IMR-90 (cell line): ENCODE measurements around the gene VRK2. TPM values are rescaled to one million over a fixed set of nuclear protein-coding genes. Genes with fewer than 3 reads are reported as not detected.
"Not testable (repeated sequence)": the region's sequence is repeated elsewhere in the genome, so short reads cannot be mapped to it uniquely, and the experiment has no call there.

Experiments used
- ATAC-seq: fragments of 200-7000 bp; cut with Tn5 transposase; 2 replicates; pipeline ENCODE4 v1.9.1; 2020; ENCODE audit warnings: low read depth, mild to moderate bottlenecking, moderate library complexity
- BruUV-seq: library from RNA; stranded (reverse); fragments of 400-500 nt; replicated peaks from 2 replicates; lab custom pipeline; 2021; lab: Mats Ljungman, UMichigan
- CTCF ChIA-PET: fragments of 300-600 bp; formaldehyde crosslinking; extraction: SDS; loops from one replicate; lab custom pipeline; 2021; ENCODE audit warnings: antibody characterized with exemption; lab: Yijun Ruan, JAX
- POLR2A ChIA-PET: fragments of 300-600 bp; sonication (Branson Sonifier 250); formaldehyde crosslinking; loops from one replicate; lab custom pipeline; 2022; ENCODE audit warnings: antibody characterized with exemption; ENCODE audit not compliant: unreplicated experiment; lab: Charles Lee
- DNase-seq: peaks from one replicate; pipeline ENCODE4 v3.0.0; 2013
- H2AFZ ChIP-seq: replicated peaks from 2 replicates; pipeline ENCODE3; 2013; ENCODE audit warnings: low read length, mild to moderate bottlenecking; ENCODE audit not compliant: poor library complexity
- H2AK5ac ChIP-seq: 2 replicates; pipeline ENCODE4 v1.6.1; 2013; ENCODE audit warnings: low read depth, low read length, inconsistent platforms
- H2AK9ac ChIP-seq: replicated peaks from 2 replicates; pipeline ENCODE3; 2013; ENCODE audit warnings: mild to moderate bottlenecking, low read depth, low read length, moderate library complexity; ENCODE audit not compliant: poor library complexity
- H2BK120ac ChIP-seq: 2 replicates; pipeline ENCODE4 v1.6.1; 2013; ENCODE audit warnings: low read depth, low read length, inconsistent platforms
- H2BK15ac ChIP-seq: 3 replicates; pipeline ENCODE4 v1.6.1; 2013; ENCODE audit warnings: low read depth, low read length, inconsistent platforms
- H2BK20ac ChIP-seq: 2 replicates; pipeline ENCODE4 v1.6.1; 2013; ENCODE audit warnings: low read depth, mild to moderate bottlenecking, inconsistent platforms, low read length, moderate library complexity
- H2BK5ac ChIP-seq: 2 replicates; pipeline ENCODE4 v1.6.1; 2013; ENCODE audit warnings: mild to moderate bottlenecking, low read depth, low read length, inconsistent platforms; ENCODE audit not compliant: poor library complexity, severe bottlenecking
- H3K14ac ChIP-seq: replicated peaks from 2 replicates; pipeline ENCODE4 v1.6.1; 2013; ENCODE audit warnings: low read depth, low read length, inconsistent platforms
- H3K18ac ChIP-seq: 2 replicates; pipeline ENCODE4 v1.6.1; 2013; ENCODE audit warnings: low read depth, low read length, control low read depth
- H3K23ac ChIP-seq: 2 replicates; pipeline ENCODE4 v1.6.1; 2013; ENCODE audit warnings: low read depth, low read length, inconsistent platforms
- H3K27ac ChIP-seq: 2 replicates; pipeline ENCODE4 v1.5.1; 2013; ENCODE audit warnings: mild to moderate bottlenecking, control low read depth, low read length; ENCODE audit not compliant: insufficient read depth
- H3K27me3 ChIP-seq: 2 replicates; pipeline ENCODE4 v1.6.1; 2013; ENCODE audit warnings: low read length; ENCODE audit not compliant: control insufficient read depth, insufficient read depth
- H3K36me3 ChIP-seq: 2 replicates; pipeline ENCODE4 v1.6.1; 2013; ENCODE audit warnings: low read length, mixed read lengths; ENCODE audit not compliant: control insufficient read depth, insufficient read depth
- H3K4ac ChIP-seq: 2 replicates; pipeline ENCODE4 v1.6.1; 2013; ENCODE audit warnings: low read depth, low read length, inconsistent platforms
- H3K4me1 ChIP-seq: 2 replicates; pipeline ENCODE4 v1.6.1; 2013; ENCODE audit warnings: low read length, mixed read lengths; ENCODE audit not compliant: control insufficient read depth, insufficient read depth
- H3K4me2 ChIP-seq: 2 replicates; pipeline ENCODE4 v1.6.1; 2013; ENCODE audit warnings: low read depth, mild to moderate bottlenecking, control low read depth, low read length, moderate library complexity
- H3K4me3 ChIP-seq: 2 replicates; pipeline ENCODE4 v1.5.1; 2013; ENCODE audit warnings: low read depth, mild to moderate bottlenecking, control low read depth, low read length, moderate library complexity; ENCODE audit not compliant: insufficient read depth
- H3K56ac ChIP-seq: 2 replicates; pipeline ENCODE4 v1.6.1; 2013; ENCODE audit warnings: low read length, inconsistent platforms; ENCODE audit not compliant: insufficient read depth; ENCODE audit errors: extremely low read depth
- H3K79me1 ChIP-seq, 2 experiments: 2 replicates each; pipeline ENCODE4 v1.6.1; 2013; ENCODE audit warnings: low read length in 2 of 2, inconsistent platforms in 1 of 2, low read depth in 1 of 2
- H3K9ac ChIP-seq: 2 replicates; pipeline ENCODE4 v1.6.1; 2013; ENCODE audit warnings: low read depth, low read length, control low read depth
- H3K9me1 ChIP-seq: 2 replicates; pipeline ENCODE4 v1.6.1; 2013; ENCODE audit warnings: low read length, inconsistent platforms; ENCODE audit not compliant: insufficient read depth
- H3K9me3 ChIP-seq: 2 replicates; pipeline ENCODE4 v1.6.1; 2013; ENCODE audit warnings: low read length; ENCODE audit not compliant: control insufficient read depth, insufficient read depth
- H4K20me1 ChIP-seq: 2 replicates; pipeline ENCODE4 v1.6.1; 2013; ENCODE audit warnings: low read length, inconsistent platforms; ENCODE audit not compliant: insufficient read depth
- H4K5ac ChIP-seq: 2 replicates; pipeline ENCODE4 v1.6.1; 2013; ENCODE audit warnings: mild to moderate bottlenecking, low read depth, low read length, control low read depth
- H4K8ac ChIP-seq, 2 experiments: 2 replicates each; pipeline ENCODE4 v1.6.1; 2013; ENCODE audit warnings: low read depth in 2 of 2, low read length in 2 of 2, control low read depth in 1 of 2, inconsistent platforms in 1 of 2
- H4K91ac ChIP-seq: 2 replicates; pipeline ENCODE4 v1.6.1; 2013; ENCODE audit warnings: low read depth, low read length, inconsistent platforms; ENCODE audit not compliant: insufficient read depth
- WGBS, 2 experiments: methylation state at CpG; one replicate each; pipeline versions ENCODE4 v1.1.5 to v1.1.7; 2013; ENCODE audit warnings: missing lambda C conversion rate in 2 of 2; ENCODE audit not compliant: insufficient read length in 1 of 2; ENCODE audit errors: extremely low coverage in 2 of 2; 5-methylcytosine and 5-hydroxymethylcytosine counted together
- dilution Hi-C: fragments of 300-500 bp; cut with HindIII; formaldehyde crosslinking; loops from one replicate; pipeline ENCODE4 v1.14.3; 2018; ENCODE audit warnings: low sequenced_read_pairs; ENCODE audit not compliant: unreplicated experiment
- in situ Hi-C: fragments of 300-500 bp; cut with MboI; formaldehyde crosslinking; loops from 3 replicates; pipeline ENCODE4 v1.14.3; 2019; ENCODE audit warnings: low sequenced_read_pairs, inconsistent platforms, mixed read lengths
- intact Hi-C: fragments of 100-400 bp; cut with micrococcal nuclease; formaldehyde crosslinking; loops from 2 replicates; pipeline ENCODE4 v1.10.0; 2022
- polyA plus RNA-seq, 3 experiments: library from polyadenylated mRNA; depleted of rRNA; stranded (reverse); fragments of >200 nt; gene quantifications; 2 replicates each; pipeline ENCODE4 v1.2.3, GENCODE V29; 2012; ENCODE audit warnings: low replicate concordance in 1 of 3
- total RNA-seq: library from RNA; depleted of rRNA; stranded (reverse); fragments of >200 nt; gene quantifications from 2 replicates; pipeline ENCODE4 v1.2.3, GENCODE V29; 2012

The VRK2 gene
- total and polyA plus RNA-seq, 2 of the 4 experiments (the other 2 are of a cell fraction), result 12.2 to 22.8 TPM

DNA sequence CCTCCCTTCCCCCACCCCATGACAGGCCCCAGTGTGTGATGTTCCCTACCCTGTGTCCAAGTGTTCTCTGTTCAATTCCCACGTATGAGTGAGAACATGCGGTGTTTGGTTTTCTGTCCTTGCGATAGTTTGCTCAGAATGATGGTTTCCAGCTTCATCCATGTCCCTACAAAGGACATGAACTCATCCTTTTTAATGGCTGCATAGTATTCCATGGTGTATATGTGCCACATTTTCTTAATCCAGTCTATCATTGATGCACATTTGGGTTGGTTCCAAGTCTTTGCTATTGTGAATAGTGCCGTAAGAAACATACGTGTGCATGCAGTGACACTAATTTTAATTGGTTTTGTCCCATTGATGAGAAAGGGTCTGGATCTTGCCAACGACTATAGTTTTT is 99.2 kb downstream of the VRK2 start:
- H4K5ac ChIP-seq, H3K4ac ChIP-seq, intact Hi-C loops, H4K8ac ChIP-seq, H3K27me3 ChIP-seq, H2AK9ac ChIP-seq, H3K9ac ChIP-seq, dilution Hi-C loops, H3K4me1 ChIP-seq, H4K91ac ChIP-seq, H3K27ac ChIP-seq, H2BK120ac ChIP-seq, H3K14ac ChIP-seq, H3K4me2 ChIP-seq, H4K20me1 ChIP-seq, BruUV-seq, H2BK5ac ChIP-seq, H3K4me3 ChIP-seq, H3K23ac ChIP-seq, H2AK5ac ChIP-seq, H3K9me1 ChIP-seq, H3K36me3 ChIP-seq, H3K18ac ChIP-seq, ATAC-seq, CTCF ChIA-PET, POLR2A ChIA-PET, H3K9me3 ChIP-seq, H2BK15ac ChIP-seq, H3K56ac ChIP-seq, H3K79me1 ChIP-seq, DNase-seq, H2BK20ac ChIP-seq, H2AFZ ChIP-seq: not testable (repeated sequence)
- WGBS, 2 experiments, result no CpG with 5 or more reads among the region's 6 CpGs
- in situ Hi-C loops, result loop anchor here (25.0 kb wide), 1 partner anchor 292 kb away; no protein-coding TSS in a partner anchor
